NCI-H446 (cell line): ENCODE measurements around the gene CLK2.

ENCODE experiments used
- DNase-seq, 2 experiments: peaks; one replicate each; lab custom pipeline; 2025; lab: John Stamatoyannopoulos, UW

The CLK2 gene

DNA sequence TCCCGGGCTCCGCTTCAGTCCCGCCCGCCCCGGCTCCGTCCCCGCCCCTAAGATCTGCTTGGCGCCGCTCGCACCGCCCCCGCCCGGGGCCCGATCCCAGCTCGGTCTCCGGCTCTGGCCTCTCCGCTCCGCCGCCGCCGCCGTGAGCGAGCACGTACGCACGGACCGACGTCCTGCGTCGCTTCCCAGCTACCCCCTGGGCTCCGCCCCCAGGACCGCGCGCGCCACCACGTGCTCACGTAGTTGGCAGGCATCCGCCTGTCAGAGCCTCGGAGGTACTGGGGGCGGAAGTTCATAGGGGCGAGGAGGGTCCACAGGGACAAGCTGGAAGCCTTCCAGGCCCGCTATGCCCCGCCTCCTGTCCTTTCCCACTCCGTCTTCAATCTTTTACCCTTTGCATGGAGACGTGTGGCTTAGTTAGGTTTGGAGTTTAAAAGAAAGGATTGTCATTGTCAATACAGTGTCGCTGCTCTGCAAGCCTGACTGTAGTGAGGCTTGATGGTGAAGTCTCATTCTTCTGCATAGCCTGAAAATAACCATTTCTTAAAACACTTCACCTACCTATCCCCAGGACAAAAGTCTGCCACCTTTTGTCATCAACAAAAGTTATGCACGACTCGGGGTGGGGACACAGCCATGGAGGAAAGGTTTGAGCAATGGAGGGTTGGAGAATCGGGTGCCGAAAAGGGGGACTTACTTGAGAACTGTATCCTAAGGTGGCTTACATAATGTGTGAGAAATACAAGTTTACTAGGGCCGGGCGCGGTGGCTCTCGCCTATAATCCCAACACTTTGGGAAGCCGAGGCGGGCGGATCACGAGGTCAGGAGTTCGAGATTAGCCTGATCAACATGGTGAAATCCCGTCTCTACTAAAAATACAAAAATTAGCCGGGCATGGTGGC is at the start of gene CLK2:
CLK2 (minus strand) TSS at position 162 of the 903 bp plus-strand sequence. CDS start 2,527 bp downstream, outside the sequence.
- peak; percentile 96 to 100 for DNase-seq

DNA sequence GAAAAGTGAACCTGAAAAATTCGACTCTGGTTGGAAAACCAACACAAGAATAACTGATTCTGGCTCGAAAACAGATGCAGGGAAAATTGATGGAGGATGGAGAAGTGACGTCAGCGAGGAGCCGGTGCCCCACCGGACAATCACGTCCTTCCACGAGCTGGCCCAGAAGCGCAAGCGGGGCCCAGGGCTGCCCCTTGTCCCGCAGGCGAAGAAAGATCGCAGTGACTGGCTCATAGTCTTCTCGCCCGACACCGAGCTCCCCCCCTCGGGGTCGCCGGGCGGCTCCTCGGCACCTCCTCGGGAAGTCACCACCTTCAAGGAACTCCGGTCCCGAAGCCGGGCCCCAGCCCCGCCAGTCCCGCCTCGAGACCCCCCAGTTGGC is 49.3 kb upstream of the CLK2 start:
- no peak for DNase-seq

DNA sequence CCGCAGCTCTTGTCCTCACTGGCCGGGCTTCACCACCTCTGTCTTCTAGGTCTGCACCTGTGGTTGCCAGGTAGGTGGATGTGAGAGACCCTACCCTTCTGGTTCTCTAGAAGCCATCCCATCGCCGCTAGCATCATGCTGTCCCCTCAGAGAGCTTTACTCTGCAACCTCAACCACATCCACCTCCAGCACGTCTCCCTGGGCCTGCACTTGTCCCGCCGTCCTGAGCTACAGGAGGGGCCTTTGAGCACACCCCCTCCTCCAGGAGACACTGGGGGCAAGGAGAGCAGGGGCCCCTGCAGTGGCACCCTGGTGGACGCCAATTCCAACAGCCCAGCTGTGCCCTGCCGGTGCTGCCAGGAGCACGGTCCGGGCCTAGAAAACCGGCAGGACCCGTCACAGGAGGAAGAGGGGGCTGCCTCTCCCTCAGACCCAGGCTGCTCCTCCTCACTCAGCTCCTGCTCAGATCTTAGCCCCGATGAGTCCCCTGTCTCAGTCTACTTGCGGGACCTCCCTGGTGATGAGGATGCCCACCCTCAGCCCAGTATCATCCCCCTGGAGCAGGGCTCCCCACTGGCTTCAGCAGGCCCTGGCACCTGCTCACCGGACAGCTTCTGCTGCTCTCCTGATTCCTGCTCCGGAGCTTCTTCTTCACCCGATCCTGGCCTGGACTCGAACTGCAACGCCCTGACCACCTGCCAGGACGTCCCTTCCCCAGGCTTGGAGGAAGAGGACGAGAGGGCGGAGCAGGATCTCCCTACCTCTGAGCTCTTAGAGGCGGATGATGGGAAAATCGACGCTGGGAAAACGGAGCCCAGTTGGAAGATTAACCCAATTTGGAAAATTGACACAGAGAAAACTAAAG is 48.6 kb upstream of the CLK2 start:
- DNase-seq: no peak

DNA sequence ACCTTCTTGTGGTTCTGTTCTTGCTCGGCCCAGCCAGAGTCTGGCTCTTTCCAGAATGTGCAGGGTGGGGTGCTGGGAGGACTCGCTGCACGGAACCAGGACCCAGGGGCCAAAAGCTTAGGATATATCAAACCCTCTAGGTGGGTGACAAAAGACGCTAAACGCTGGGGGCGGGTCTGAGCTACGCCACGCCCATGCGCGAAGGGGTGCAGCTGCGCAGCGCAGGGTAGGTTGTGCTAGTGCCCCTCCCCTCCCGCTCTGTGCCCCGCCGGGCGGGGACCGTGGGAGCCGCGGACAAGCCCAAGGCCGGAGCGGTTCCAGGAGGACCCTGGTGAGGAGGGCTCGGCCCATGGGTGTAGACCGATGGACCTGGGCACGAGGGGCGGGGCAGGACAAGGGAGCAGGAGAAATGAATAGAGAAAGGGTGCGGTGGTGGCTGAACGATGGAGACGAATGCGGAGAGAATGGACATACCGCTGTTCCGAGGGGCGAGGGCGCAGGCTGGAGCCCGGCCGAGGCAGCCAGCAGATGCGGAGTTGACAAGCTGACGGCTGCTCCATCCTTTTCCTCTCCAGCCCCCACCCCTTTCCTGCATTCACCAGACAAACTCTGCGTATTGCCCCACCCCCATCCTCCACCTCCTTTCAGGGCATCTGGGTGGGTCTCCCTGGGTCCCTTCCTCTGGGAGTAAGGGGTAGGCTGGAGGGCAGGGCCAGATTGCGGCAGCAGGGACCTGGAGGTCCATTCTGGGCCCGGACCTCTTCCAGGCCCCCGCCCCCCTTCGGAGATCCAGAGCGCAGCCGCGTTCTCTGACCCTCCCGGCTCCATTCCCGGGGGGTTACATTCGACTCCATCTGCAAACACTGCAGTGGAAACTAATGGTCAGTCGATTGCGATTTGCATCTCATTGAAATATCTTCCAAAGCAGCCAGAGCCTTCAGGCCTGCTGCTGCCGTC is 47.6 kb upstream of the CLK2 start, which contains the start of gene RUSC1:
RUSC1 (plus strand) TSS at position 234 of the 957 bp plus-strand sequence. CDS start 880 bp downstream, outside the sequence.
- no peak for DNase-seq

DNA sequence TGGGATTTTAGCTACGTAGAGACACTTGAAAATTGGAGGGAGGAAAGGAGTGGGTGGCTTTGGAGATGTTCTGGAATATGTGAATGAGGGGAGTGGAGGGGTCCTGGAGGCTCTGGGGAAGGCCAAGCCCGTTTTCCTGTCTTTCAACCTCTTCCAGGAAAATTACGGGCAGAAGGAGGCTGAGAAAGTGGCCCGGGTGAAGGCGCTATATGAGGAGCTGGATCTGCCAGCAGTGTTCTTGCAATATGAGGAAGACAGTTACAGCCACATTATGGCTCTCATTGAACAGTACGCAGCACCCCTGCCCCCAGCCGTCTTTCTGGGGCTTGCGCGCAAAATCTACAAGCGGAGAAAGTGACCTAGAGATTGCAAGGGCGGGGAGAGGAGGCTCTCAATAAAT is 46.9 kb upstream of the CLK2 start:
- DNase-seq: no peak

DNA sequence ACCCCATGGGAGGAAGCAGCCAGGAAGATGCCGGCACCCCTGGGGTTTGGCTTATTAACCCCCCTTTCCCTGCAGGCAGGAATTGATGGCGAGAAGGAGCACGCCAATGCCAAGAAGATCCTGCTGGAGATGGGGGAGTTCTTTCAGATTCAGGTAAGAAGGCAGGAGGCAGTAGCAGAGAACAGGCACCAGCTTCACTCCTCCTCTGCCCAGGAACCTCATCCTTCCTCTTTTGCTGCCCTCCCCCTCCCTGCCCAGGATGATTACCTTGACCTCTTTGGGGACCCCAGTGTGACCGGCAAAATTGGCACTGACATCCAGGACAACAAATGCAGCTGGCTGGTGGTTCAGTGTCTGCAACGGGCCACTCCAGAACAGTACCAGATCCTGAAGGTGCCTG is 46.2 kb upstream of the CLK2 start:
- no peak for DNase-seq

DNA sequence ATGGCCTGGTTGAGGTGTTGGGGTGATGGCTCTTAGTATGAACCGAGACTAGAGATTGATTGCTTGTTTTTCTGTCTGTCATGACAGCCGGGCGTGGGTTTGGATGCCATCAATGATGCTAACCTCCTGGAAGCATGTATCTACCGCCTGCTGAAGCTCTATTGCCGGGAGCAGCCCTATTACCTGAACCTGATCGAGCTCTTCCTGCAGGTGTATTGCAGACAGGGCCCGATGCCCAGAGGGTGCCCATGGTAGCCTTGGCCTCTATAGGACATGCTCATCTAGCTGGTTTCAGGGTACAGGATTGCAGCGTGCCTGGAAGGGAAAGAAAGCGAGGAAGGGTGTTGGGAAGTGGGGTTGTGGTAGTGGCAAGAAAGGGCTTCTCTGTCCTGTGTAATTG is 44.8 kb upstream of the CLK2 start:
- DNase-seq: no peak

DNA sequence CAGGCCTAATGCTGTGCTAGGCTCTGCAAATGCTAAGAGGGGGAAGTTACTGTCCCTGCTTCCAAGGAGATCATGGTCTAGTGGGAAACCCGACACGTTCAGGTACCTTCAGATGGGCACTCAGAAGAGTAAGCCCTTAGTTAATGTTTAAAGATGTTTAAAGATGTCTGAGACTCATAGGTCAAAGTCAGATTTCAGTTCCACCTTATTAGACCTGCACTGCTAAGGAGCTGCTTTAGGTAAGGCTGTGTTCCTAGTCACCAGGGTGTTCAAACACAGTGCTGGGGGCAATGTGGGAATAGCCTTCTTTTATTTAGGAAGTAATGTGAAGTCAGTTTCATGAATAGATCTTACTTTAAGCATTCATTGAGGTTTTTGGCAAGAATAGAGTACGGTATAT is 43.6 kb upstream of the CLK2 start:
- no peak for DNase-seq

DNA sequence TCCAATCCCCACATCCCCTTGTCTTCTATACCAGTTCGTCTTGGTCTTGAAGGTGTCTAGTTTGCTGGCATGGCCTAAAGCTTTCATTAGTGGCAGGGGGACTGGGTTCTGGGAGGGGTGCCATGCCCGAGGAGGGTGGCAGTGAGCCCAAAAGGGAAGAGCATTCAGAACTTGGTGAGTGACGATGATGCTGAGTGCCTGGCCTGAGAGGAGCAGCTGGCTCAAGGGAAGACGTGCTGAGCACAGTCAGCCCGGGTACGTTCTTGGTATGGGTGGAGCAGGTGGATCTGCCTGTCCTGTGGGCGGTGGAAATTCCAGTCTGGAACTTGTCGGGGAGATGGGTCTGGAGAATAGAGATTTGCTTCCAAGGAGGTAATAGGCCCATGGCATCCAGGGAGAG is 40.0 kb upstream of the CLK2 start:
- DNase-seq: peak in 1 of 2 experiments; percentile 37

DNA sequence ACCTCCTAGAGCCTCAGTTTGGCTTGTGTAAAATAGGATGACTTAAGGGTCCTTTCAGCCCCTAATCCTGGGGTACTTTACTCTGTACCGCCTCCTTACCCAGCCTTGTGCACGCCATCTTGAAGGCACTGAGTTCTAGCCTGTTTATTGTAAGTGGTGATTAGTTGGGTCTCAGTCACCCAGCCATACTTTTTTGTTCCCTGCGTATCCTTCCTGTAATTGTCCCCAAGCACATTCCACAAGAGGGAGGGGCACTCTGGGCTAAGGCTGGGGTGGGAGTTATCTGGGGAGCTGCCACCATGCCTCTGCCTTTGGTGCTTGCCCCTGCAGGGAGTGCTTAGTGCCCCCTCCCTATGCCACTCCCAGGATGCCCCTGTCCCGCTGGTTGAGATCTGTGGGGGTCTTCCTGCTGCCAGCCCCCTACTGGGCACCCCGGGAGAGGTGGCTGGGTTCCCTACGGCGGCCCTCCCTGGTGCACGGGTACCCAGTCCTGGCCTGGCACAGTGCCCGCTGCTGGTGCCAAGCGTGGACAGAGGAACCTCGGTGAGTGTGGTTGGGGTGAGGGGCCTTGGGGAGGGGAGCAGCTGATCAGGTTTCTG is 36.2 kb upstream of the CLK2 start:
- DNase-seq: peak in 1 of 2 experiments; percentile 44

DNA sequence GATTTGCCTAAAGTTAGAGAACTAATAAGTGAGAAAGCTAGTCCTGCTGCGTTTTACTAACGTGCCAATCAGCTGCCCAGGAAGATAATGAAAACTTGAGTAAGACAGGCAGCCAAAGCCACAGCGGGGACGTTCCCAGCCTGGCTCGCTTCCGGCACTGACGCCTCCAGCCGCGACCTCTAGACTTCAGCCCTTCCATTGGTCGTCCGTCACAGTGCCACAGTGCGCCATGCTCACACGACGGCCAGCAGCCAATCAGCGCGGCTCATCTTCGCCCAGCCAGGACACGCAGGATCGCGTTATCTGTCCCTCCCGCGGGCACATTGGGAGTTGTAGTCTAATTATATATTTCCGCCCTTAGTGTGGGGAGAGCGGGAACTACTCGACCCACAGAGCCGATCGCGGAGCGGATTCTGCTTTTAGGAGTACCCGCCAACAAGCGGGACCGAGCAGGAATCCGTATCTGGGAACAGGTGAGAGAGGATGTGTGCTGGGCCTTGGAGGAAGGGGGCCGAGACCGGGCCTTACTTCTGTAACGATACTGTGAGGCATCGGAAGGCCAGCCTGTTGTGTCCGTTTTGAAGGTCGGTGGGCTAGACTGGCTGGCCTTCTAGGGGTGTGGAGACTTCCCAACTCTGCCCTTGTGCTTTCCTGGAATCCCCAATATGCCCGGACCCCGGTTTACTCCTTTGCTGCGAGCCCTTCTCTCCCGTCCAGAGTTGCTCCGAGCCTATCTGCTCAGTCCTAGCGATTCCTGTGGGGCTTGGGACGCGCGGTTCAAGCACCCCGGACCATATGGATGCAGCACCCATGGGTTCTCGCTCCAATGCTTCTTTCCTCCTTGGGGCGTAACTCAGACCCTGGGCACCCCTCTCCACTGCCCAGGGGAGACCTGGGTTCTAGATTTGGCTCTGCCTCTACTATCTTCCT is 35.5 kb upstream of the CLK2 start, which contains the start of gene FDPS:
FDPS (plus strand) TSS at position 374 of the 930 bp plus-strand sequence. CDS start 924 bp downstream, outside the sequence.
- peak; percentile 97 to 100 for DNase-seq

DNA sequence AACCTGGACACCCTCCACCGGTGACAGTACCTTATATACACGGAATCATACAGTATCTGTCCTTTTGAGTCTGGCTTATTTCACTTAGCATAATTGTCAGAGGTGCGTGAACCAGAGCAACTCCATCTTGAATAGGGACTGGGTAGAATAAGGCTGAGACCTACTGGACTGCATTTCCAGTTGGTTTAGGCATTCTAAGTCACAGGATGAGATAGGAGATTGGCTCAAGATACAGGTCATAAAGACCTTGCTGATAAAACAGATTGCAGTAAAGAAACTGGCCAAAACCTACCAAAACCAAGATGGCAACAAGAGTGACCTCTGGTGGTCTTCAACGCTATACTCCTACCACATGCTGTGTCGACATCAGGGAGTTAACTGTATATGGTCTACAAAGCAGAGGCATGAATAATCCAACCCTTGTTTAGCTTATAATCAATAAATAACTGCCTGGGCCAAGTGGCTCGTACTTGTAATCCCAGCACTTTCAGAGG is 34.0 kb upstream of the CLK2 start:
- DNase-seq: peak in 1 of 2 experiments; percentile 40

DNA sequence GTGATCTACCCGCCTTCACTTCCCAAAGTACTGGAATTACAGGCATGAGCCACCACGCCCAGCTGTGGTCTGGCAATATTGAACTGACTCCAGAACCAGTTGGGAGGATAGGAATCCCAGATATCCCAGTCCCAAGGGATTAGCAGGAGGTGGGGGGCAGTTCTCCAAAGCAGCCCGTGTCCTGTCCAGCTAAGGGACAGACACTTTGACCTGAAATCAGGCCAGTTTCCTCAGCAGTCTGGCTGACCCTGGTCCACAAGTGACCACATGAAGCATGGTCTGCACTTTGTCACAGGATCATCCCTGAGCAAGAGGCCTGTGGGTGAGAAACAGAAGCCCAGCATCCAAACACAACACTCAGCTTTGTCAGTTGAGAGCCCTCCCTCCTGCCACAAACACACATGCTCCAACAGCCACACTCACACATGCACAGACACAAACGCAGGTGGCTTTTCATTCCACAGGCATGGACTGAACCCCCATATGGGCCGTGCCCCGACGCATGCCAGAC is 32.6 kb upstream of the CLK2 start:
- no peak for DNase-seq

DNA sequence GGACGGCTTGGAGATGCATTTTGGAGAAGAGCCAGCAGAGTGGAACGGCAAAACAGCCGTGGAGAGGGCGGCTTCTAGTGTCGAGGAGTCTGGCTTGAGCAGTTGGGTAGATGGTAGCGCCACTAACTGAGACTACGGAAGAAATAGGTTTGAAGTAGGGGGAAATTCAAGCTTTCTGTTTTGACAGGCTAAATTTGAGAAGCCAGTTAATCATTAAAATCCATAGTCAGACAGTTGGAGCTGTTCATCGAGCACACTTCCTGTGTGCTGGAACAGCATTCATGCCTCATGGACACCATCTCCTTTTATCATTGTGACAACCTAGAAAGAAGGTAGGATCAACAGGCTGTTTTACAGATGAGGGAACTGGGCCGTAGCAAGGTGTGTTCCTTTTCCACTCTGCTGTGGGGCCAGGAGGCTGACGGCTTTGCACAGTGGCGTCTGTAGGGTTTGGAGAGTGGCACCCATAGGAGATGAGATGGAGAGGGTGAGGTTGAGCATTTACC is 31.3 kb upstream of the CLK2 start:
- no peak for DNase-seq

DNA sequence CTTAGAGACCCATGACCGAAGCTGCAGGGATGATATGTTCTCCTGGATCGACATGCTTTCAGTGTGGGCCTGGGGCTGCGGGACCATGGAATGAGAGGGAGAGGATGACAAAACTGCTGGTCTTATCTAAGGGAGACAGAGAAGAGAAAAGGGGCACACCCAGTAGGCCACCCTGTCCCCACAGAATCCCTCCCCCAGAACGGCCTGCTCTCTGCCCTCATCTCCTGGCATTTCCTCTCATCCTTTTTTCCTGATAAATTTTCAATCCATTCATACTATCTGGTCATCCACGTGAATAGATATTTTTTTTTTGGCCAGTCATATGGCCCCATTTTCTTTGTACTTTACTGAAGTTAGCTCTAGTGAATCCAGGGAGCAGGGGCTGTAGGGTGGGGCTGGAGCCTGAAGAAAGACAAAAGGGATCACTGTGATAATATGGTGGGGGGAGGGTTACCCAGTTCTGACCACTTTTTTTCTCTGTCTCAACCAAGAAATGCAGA is 28.1 kb upstream of the CLK2 start, which contains the start of gene PKLR:
PKLR (minus strand) TSS at position 97 of the 500 bp plus-strand sequence; CDS start at position 54, 43 bp downstream.
- DNase-seq: no peak

DNA sequence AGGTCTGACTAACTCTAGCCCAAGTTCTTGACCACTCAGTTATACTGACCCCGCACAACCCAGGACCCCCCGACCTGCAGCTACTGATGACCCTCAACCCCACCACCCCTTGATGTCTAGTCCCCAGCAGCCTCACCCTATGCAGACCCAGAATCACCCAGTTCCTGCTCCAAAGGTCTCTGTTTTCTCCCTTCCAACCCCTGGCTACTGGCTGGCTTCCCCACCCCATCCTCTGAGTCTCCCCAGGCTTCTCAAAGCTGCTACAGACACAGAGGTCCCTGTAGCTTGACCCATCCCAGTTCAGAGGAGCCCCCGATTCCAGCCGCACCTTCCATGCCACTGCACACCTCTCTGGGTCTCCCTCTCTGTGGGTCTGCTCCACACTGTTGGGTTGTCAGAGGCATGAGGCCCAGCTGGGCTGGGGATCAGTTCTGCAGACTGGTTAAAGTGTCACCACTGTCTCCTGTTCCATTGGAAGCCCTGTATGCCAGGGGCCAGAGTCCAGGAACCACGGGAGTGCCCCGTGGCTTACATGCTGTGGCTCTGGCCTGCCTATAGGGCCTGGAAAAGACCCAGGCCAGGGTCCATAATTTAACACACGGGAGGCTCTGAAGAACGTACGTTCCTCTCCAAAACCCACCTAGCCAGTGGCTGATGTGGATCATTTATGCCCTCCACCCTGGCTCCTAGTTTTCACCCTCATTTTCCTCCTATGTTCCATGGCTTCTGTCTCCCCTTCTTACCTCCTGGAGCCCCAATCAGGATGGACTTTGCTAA is 27.4 kb upstream of the CLK2 start:
- DNase-seq: no peak

DNA sequence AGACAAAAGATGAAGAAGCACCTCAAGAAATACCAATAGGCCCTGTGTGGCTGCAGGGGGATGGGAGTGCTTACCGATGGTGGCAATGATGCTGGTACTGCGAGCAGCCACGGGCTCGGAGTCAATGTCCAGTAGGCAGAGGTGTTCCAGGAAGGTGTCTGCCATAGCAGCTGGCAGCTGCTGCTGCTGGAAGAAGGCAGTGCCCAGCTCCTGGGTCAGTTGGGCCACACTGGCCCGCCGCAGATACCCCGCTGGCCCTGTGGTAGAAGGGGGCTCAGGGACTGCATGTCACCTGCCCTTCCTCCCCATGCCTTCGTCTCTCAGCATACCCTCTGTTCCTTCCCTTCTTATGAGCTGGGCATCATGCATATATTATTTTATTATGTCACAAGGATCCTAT is 26.7 kb upstream of the CLK2 start:
- no peak for DNase-seq

DNA sequence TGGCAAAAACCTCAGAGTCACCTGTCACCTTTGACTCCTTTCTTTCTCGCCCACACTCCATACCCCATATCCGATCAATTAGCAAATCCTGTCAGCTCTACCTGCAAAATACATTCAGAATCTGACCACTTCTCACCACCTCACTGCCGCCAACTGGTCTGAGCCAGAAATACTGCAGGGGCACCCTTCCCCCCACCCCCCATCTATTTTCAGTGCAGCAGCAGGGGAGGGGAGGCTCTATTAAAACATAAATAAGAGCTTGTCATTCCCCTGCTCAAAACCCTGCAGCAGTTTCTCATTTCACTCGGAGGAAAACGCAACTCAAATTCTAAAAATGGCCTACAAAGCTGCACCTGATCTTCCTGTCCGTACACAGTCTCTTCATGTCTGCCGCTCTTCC is 24.1 kb upstream of the CLK2 start:
- DNase-seq: no peak
